ENCODE results near the gene RCHY1. TPM values are rescaled to one million over a fixed set of nuclear protein-coding genes. Genes with fewer than 3 reads are reported as not detected.
"Not testable (repeated sequence)": the region's sequence is repeated elsewhere in the genome, so short reads cannot be mapped to it uniquely, and the experiment has no call there.

RCHY1 gene
- total and polyA plus RNA-seq, 7 experiments from 2014 or later = 23.0 to 37.8 (median 29.6) TPM

- peaks cover 0 to 18% (median 7%) of the 10 kb centered on the region in 5 donors for H3K36me3 Mint-ChIP-seq
- ATAC-seq (no peak), DNase-seq (no peak)
- Histone ChIP-seq H3K4me3 (ENCODE audit: low read length) (no peak overlapping the region), H3K27ac (ENCODE audit: low read depth, low read length) (no peak overlapping the region), H3K9me3 (ENCODE audit: control insufficient read depth in 2 of 3, low read length in 3 of 3) (no peaks in the 10 kb centered on the region), H3K4me1 (ENCODE audit: control insufficient read depth in 2 of 2, insufficient read depth in 2 of 2, low read length in 2 of 2) (no peaks in the 10 kb centered on the region), H3K27me3 (ENCODE audit: control insufficient read depth in 2 of 2, insufficient read depth in 2 of 2, low read length in 2 of 2) (no peaks in the 10 kb centered on the region), H3K36me3 (ENCODE audit: control insufficient read depth in 2 of 3, insufficient read depth in 3 of 3, low read length in 3 of 3) (peaks cover 0 to 7% (median 0%) of the 10 kb centered on the region in 3 experiments)
- H3K27ac Mint-ChIP-seq = no peak overlapping the region
- ChIA-PET POLR2A (no interaction called here), CTCF (interaction anchor here (0.6 kb wide), 1 partner anchor 1300 kb away, joined by 3 read pairs; no protein-coding TSS in a partner anchor)
- intact Hi-C loops (cut with micrococcal nuclease) = no loop called here
- H3K9me3 Mint-ChIP-seq = no peaks in the 10 kb centered on the region
- H3K27me3 Mint-ChIP-seq = no peaks in the 10 kb centered on the region
- no peak overlapping the region for H3K4me3 Mint-ChIP-seq
- peaks cover 0 to 2% (median 0%) of the 10 kb centered on the region in 7 donors for H3K4me1 Mint-ChIP-seq
Observed at GRCh38 chr4:75547647-75548387, 33.6 kb upstream of the RCHY1 start.

GRCh38 chr4:75545526-75545925 lies 31.3 kb upstream of the RCHY1 start:
- CTCF ChIA-PET = interaction anchor here (0.7 kb wide), 1 partner anchor 23 kb away, joined by 4 read pairs; no protein-coding TSS in a partner anchor
- Mint-ChIP-seq H3K4me1 (peaks cover 0 to 4% (median 0%) of the 10 kb centered on the region in 7 donors), H3K27ac (peak overlapping the region in 5 of 9 donors; percentile 8 to 75 (median 44)), H3K4me3 (no peak overlapping the region), H3K27me3 (no peaks in the 10 kb centered on the region), H3K9me3 (no peaks in the 10 kb centered on the region), H3K36me3 (peaks cover 0 to 32% (median 16%) of the 10 kb centered on the region in 5 donors)
- Histone ChIP-seq H3K4me3 (ENCODE audit: low read length) (no peak overlapping the region), H3K27me3 (ENCODE audit: control insufficient read depth in 2 of 2, insufficient read depth in 2 of 2, low read length in 2 of 2) (no peaks in the 10 kb centered on the region), H3K27ac (ENCODE audit: low read depth, low read length) (no peak overlapping the region), H3K4me1 (ENCODE audit: control insufficient read depth in 2 of 2, insufficient read depth in 2 of 2, low read length in 2 of 2) (no peaks in the 10 kb centered on the region), H3K36me3 (ENCODE audit: control insufficient read depth in 2 of 3, insufficient read depth in 3 of 3, low read length in 3 of 3) (peaks cover 0 to 7% (median 0%) of the 10 kb centered on the region in 3 experiments), H3K9me3 (ENCODE audit: control insufficient read depth in 2 of 3, low read length in 3 of 3) (no peaks in the 10 kb centered on the region)
- no peak for ATAC-seq
- intact Hi-C loops (cut with micrococcal nuclease) = no loop called here
- no peak for DNase-seq
- POLR2A ChIA-PET = no interaction called here

- H3K27me3 Mint-ChIP-seq = no peaks in the 10 kb centered on the region
- intact Hi-C loops (cut with micrococcal nuclease) = no loop called here
- no peak overlapping the region for H3K4me3 Mint-ChIP-seq
- ChIA-PET POLR2A (no interaction called here), CTCF (no interaction called here)
- H3K4me1 ChIP-seq (ENCODE audit: control insufficient read depth in 2 of 2, insufficient read depth in 2 of 2, low read length in 2 of 2) = no peaks in the 10 kb centered on the region
- H3K27ac Mint-ChIP-seq = no peak overlapping the region
- no peaks in the 10 kb centered on the region for H3K27me3 ChIP-seq (ENCODE audit: control insufficient read depth in 2 of 2, insufficient read depth in 2 of 2, low read length in 2 of 2)
- H3K9me3 ChIP-seq (ENCODE audit: control insufficient read depth in 2 of 3, low read length in 3 of 3) = no peaks in the 10 kb centered on the region
- no peaks in the 10 kb centered on the region for H3K9me3 Mint-ChIP-seq
- H3K4me3 ChIP-seq (ENCODE audit: low read length) = no peak overlapping the region
- no peak overlapping the region for H3K27ac ChIP-seq (ENCODE audit: low read depth, low read length)
- peaks cover 0 to 4% (median 0%) of the 10 kb centered on the region in 7 donors for H3K4me1 Mint-ChIP-seq
- peaks cover 0 to 8% (median 0%) of the 10 kb centered on the region in 3 experiments for H3K36me3 ChIP-seq (ENCODE audit: control insufficient read depth in 2 of 3, insufficient read depth in 3 of 3, low read length in 3 of 3)
- DNase-seq (no peak), ATAC-seq (no peak)
- H3K36me3 Mint-ChIP-seq = peaks cover 0 to 38% (median 20%) of the 10 kb centered on the region in 5 donors
Observed at GRCh38 chr4:75544870-75545269, 30.7 kb upstream of the RCHY1 start.

- peaks cover 0 to 10% (median 0%) of the 10 kb centered on the region in 3 experiments for H3K36me3 ChIP-seq (ENCODE audit: control insufficient read depth in 2 of 3, insufficient read depth in 3 of 3, low read length in 3 of 3)
- ATAC-seq; CTCF ChIA-PET; POLR2A ChIA-PET; H3K9me3 Mint-ChIP-seq; H3K27me3 ChIP-seq (ENCODE audit: control insufficient read depth in 2 of 2, insufficient read depth in 2 of 2, low read length in 2 of 2); H3K4me1 Mint-ChIP-seq; H3K27ac ChIP-seq (ENCODE audit: low read depth, low read length); intact Hi-C loops (cut with micrococcal nuclease); H3K4me3 Mint-ChIP-seq; H3K9me3 ChIP-seq (ENCODE audit: control insufficient read depth in 2 of 3, low read length in 3 of 3); H3K4me3 ChIP-seq (ENCODE audit: low read length); H3K27me3 Mint-ChIP-seq; DNase-seq; H3K4me1 ChIP-seq (ENCODE audit: control insufficient read depth in 2 of 2, insufficient read depth in 2 of 2, low read length in 2 of 2); H3K27ac Mint-ChIP-seq: not testable (repeated sequence)
- H3K36me3 Mint-ChIP-seq = peaks cover 0 to 44% (median 26%) of the 10 kb centered on the region in 5 donors
Observed at GRCh38 chr4:75544220-75544619, 30.0 kb upstream of the RCHY1 start.

- no peaks in the 10 kb centered on the region for H3K9me3 ChIP-seq (ENCODE audit: control insufficient read depth in 2 of 3, low read length in 3 of 3)
- no peaks in the 10 kb centered on the region for H3K27me3 Mint-ChIP-seq
- H3K27ac Mint-ChIP-seq = peak overlapping the region in 3 of 9 donors; percentile 1 to 49 (median 32)
- no peak overlapping the region for H3K4me3 Mint-ChIP-seq
- DNase-seq (no peak), ATAC-seq (no peak)
- no peak overlapping the region for H3K27ac ChIP-seq (ENCODE audit: low read depth, low read length)
- peaks cover 3 to 56% (median 29%) of the 10 kb centered on the region in 5 donors for H3K36me3 Mint-ChIP-seq
- peaks cover 0 to 4% (median 0%) of the 10 kb centered on the region in 7 donors for H3K4me1 Mint-ChIP-seq
- H3K4me3 ChIP-seq (ENCODE audit: low read length) = no peak overlapping the region
- ChIA-PET POLR2A (no interaction called here), CTCF (no interaction called here)
- no peaks in the 10 kb centered on the region for H3K9me3 Mint-ChIP-seq
- peaks cover 0 to 10% (median 0%) of the 10 kb centered on the region in 3 experiments for H3K36me3 ChIP-seq (ENCODE audit: control insufficient read depth in 2 of 3, insufficient read depth in 3 of 3, low read length in 3 of 3)
- H3K27me3 ChIP-seq (ENCODE audit: control insufficient read depth in 2 of 2, insufficient read depth in 2 of 2, low read length in 2 of 2) = no peaks in the 10 kb centered on the region
- intact Hi-C loops (cut with micrococcal nuclease) = no loop called here
- no peaks in the 10 kb centered on the region for H3K4me1 ChIP-seq (ENCODE audit: control insufficient read depth in 2 of 2, insufficient read depth in 2 of 2, low read length in 2 of 2)
Observed at GRCh38 chr4:75542824-75543223, 28.6 kb upstream of the RCHY1 start.

GRCh38 chr4:75537308-75537707 lies 23.1 kb upstream of the RCHY1 start:
- H3K4me3 ChIP-seq (ENCODE audit: low read length) = not testable (repeated sequence)

More at GRCh38 chr4:75537308-75537707, 23.1 kb upstream of the RCHY1 start:
- Mint-ChIP-seq H3K9me3 (peaks cover 0 to 17% (median 8%) of the 10 kb centered on the region in 11 donors), H3K27ac (peak overlapping the region in 3 of 9 donors; percentile 4 to 35 (median 28)), H3K36me3 (peaks cover 16 to 69% (median 42%) of the 10 kb centered on the region in 5 donors)
- H3K4me3 Mint-ChIP-seq; DNase-seq; H3K4me1 ChIP-seq (ENCODE audit: control insufficient read depth in 2 of 2, insufficient read depth in 2 of 2, low read length in 2 of 2); H3K9me3 ChIP-seq (ENCODE audit: control insufficient read depth in 2 of 3, low read length in 3 of 3); H3K27ac ChIP-seq (ENCODE audit: low read depth, low read length); CTCF ChIA-PET; intact Hi-C loops (cut with micrococcal nuclease); H3K27me3 Mint-ChIP-seq; ATAC-seq; H3K27me3 ChIP-seq (ENCODE audit: control insufficient read depth in 2 of 2, insufficient read depth in 2 of 2, low read length in 2 of 2); H3K4me1 Mint-ChIP-seq: not testable (repeated sequence)
- POLR2A ChIA-PET = interaction anchor here (0.6 kb wide), 1 partner anchor 71 kb away, joined by 4 read pairs; no protein-coding TSS in a partner anchor
- peaks cover 0 to 13% (median 0%) of the 10 kb centered on the region in 3 experiments for H3K36me3 ChIP-seq (ENCODE audit: control insufficient read depth in 2 of 3, insufficient read depth in 3 of 3, low read length in 3 of 3)

Data from naive thymus-derived CD4-positive, alpha-beta T cell (primary cell).